CD14-positive monocyte (primary cell): Measurements from ENCODE around the gene CALM1. TPM values are rescaled to one million over a fixed set of nuclear protein-coding genes. Genes with fewer than 3 reads are reported as not detected.
A peak's percentile ranks its signal among the peaks of the same experiment; 100 is the strongest.

Source experiments
- DNase-seq, 3 donors: peaks; one replicate each; pipeline ENCODE4 v3.0.0-alpha.2; 2011 to 2022
- H2AFZ ChIP-seq: 2 replicates; pipeline ENCODE4 v1.6.0; 2012; ENCODE audit warnings: mild to moderate bottlenecking, low read depth, low read length, inconsistent platforms; ENCODE audit not compliant: insufficient read depth, poor library complexity, severe bottlenecking
- H3K27ac ChIP-seq, 2 donors: 1 replicate in 1 of 2; 2 replicates in 1 of 2; pipeline ENCODE4 v1.5.1; 2012 to 2013; ENCODE audit warnings: low read length in 2 of 2, control low read depth in 1 of 2, inconsistent platforms in 1 of 2, low read depth in 1 of 2, mild to moderate bottlenecking in 1 of 2
- H3K27me3 ChIP-seq, 2 donors: one replicate each; pipeline versions ENCODE4 v1.6.0 to v1.6.1; 2011 to 2013; ENCODE audit warnings: low read length in 2 of 2; ENCODE audit not compliant: control insufficient read depth in 2 of 2, insufficient read depth in 2 of 2
- H3K36me3 ChIP-seq, 2 donors: replicated peaks in 1 of 2; 1 replicate in 1 of 2; 2 replicates in 1 of 2; pipeline versions ENCODE4 v1.5.1 to v1.6.1; 2012 to 2013; ENCODE audit warnings: low read length in 2 of 2, control low read depth in 1 of 2, inconsistent platforms in 1 of 2, mild to moderate bottlenecking in 1 of 2; ENCODE audit not compliant: insufficient read depth in 2 of 2, control insufficient read depth in 1 of 2
- H3K4me1 ChIP-seq, 2 donors: 1 replicate in 1 of 2; 2 replicates in 1 of 2; pipeline versions ENCODE4 v1.5.1 to v1.6.1; 2012 to 2013; ENCODE audit warnings: low read length in 2 of 2, control low read depth in 1 of 2, inconsistent platforms in 1 of 2, mild to moderate bottlenecking in 1 of 2, moderate library complexity in 1 of 2; ENCODE audit not compliant: insufficient read depth in 2 of 2, control insufficient read depth in 1 of 2
- H3K4me2 ChIP-seq: replicated peaks from 2 replicates; pipeline ENCODE3; 2012; ENCODE audit warnings: low read length, moderate library complexity, mild to moderate bottlenecking; ENCODE audit not compliant: poor library complexity, severe bottlenecking; ENCODE audit errors: extremely low read depth
- H3K4me3 ChIP-seq, 3 experiments: fragments of 200-600 bp in 1 of 3; sonication (generic) in 1 of 3; replicated peaks in 1 of 3; 1 replicate in 2 of 3; 2 replicates in 1 of 3; pipeline ENCODE4 v1.5.1; 2011 to 2013; ENCODE audit warnings: low read length in 3 of 3, mild to moderate bottlenecking in 3 of 3, control low read depth in 2 of 3, low read depth in 2 of 3, inconsistent platforms in 1 of 3, moderate library complexity in 1 of 3
- H3K79me2 ChIP-seq: 2 replicates; pipeline ENCODE4 v1.6.0; 2012; ENCODE audit warnings: mild to moderate bottlenecking, control low read depth, inconsistent platforms, low read length, moderate library complexity; ENCODE audit not compliant: insufficient read depth
- H3K9ac ChIP-seq: 2 replicates; pipeline ENCODE4 v1.6.0; 2017; ENCODE audit warnings: low read length, mild to moderate bottlenecking; ENCODE audit not compliant: insufficient read depth, poor library complexity, severe bottlenecking
- H3K9me3 ChIP-seq, 2 donors: replicated peaks in 1 of 2; 1 replicate in 1 of 2; 2 replicates in 1 of 2; pipeline versions ENCODE4 v1.5.1 to v1.6.1; 2012 to 2013; ENCODE audit warnings: low read length in 2 of 2, control low read depth in 1 of 2; ENCODE audit not compliant: control insufficient read depth in 1 of 2, insufficient read depth in 1 of 2
- H4K20me1 ChIP-seq: 2 replicates; pipeline ENCODE4 v1.6.0; 2012; ENCODE audit warnings: mild to moderate bottlenecking, low read length, control low read depth, moderate library complexity; ENCODE audit not compliant: insufficient read depth
- H3K27ac Mint-ChIP-seq, 7 donors: one replicate each; pipeline ENCODE4 v1.8.0; 2020; ENCODE audit warnings: mild to moderate bottlenecking in 7 of 7, mixed read lengths in 7 of 7, moderate library complexity in 6 of 7, inconsistent platforms in 2 of 7
- H3K27me3 Mint-ChIP-seq, 3 donors: one replicate each; pipeline ENCODE4 v1.8.0; 2021 to 2022; ENCODE audit warnings: low read depth in 3 of 3, mild to moderate bottlenecking in 3 of 3, mixed read lengths in 3 of 3, moderate library complexity in 3 of 3, inconsistent platforms in 1 of 3
- H3K36me3 Mint-ChIP-seq, 2 donors: one replicate each; pipeline ENCODE4 v1.8.0; 2020; ENCODE audit warnings: mixed read lengths in 2 of 2, inconsistent platforms in 1 of 2, mild to moderate bottlenecking in 1 of 2
- H3K4me1 Mint-ChIP-seq: one replicate; pipeline ENCODE4 v1.8.0; 2020; ENCODE audit warnings: mild to moderate bottlenecking, mixed read lengths
- H3K4me3 Mint-ChIP-seq, 2 donors: one replicate each; pipeline ENCODE4 v1.8.0; 2020; ENCODE audit warnings: mild to moderate bottlenecking in 2 of 2, mixed read lengths in 2 of 2, moderate library complexity in 1 of 2
- H3K9me3 Mint-ChIP-seq, 7 donors: one replicate each; pipeline ENCODE4 v1.8.0; 2020 to 2022; ENCODE audit warnings: mixed read lengths in 7 of 7, mild to moderate bottlenecking in 6 of 7, moderate library complexity in 6 of 7, inconsistent platforms in 2 of 7
- WGBS: methylation state at CpG from one replicate; pipeline ENCODE4 v1.1.5; 2013; ENCODE audit warnings: missing lambda C conversion rate; ENCODE audit not compliant: insufficient coverage; 5-methylcytosine and 5-hydroxymethylcytosine counted together
- intact Hi-C, 2 donors: fragments of 100-400 bp; cut with micrococcal nuclease; formaldehyde crosslinking; loops; one replicate each; pipeline versions ENCODE4 v1.15.0 to v1.15.1; 2023
- polyA plus RNA-seq, 3 donors: library from polyadenylated mRNA; depleted of rRNA in 1 of 3; unstranded in 2 of 3; stranded (reverse) in 1 of 3; fragments of 300-500 nt in 2 of 3; fragments of >200 nt in 1 of 3; fragmentation: Illumina TruSeq in 2 of 3; gene quantifications; 1 replicate in 2 of 3; 2 replicates in 1 of 3; pipeline ENCODE4 v1.2.3, GENCODE V29; 2012 to 2021
- TF ChIP-seq, protein P1 (sequence below): fragments of 200-600 bp; IDR thresholded peaks from one replicate; pipeline ENCODE4 v1.8.0; 2022; ENCODE audit warnings: antibody characterized with exemption, mild to moderate bottlenecking

The CALM1 gene
- polyA plus RNA-seq, 3 donors, result 277 to 912 (median 906) TPM

DNA sequence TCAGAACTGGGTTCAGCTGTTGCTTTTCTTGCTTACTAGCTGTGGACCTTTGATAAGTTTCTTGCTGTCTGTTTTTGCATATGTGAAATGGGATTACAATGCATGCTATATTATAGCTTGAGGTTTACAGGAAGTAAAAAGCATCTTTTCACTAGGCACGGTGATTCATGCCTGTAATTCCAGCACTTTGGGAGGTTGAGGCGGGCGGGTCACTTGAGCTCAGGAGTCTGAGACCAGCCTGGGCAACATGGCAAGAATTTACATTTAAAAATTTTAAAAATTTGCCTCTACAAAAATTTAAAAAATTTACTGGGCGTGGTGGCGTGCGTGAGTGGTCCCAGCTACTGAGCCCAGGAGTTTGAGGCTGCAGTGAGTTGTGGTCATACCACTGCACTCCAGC lies 42.0 kb downstream of the CALM1 start:
- Mint-ChIP-seq H3K4me3 (no peak overlapping the region), H3K27ac (peak overlapping the region in 1 of 7 donors; percentile 10), H3K9me3 (no peaks in the 10 kb centered on the region), H3K36me3 (no peaks in the 10 kb centered on the region), H3K27me3 (peaks cover 0 to 6% (median 3%) of the 10 kb centered on the region in 3 donors), H3K4me1 (peaks cover 5% of the 10 kb centered on the region)
- no peak overlapping the region for H3K4me3 ChIP-seq
- no peak overlapping the region for H2AFZ ChIP-seq
- WGBS, result 100% methylated on average over 3 of the region's 6 CpGs
- H3K4me2 ChIP-seq, result no peak overlapping the region
- TF ChIP-seq, protein P1, sequence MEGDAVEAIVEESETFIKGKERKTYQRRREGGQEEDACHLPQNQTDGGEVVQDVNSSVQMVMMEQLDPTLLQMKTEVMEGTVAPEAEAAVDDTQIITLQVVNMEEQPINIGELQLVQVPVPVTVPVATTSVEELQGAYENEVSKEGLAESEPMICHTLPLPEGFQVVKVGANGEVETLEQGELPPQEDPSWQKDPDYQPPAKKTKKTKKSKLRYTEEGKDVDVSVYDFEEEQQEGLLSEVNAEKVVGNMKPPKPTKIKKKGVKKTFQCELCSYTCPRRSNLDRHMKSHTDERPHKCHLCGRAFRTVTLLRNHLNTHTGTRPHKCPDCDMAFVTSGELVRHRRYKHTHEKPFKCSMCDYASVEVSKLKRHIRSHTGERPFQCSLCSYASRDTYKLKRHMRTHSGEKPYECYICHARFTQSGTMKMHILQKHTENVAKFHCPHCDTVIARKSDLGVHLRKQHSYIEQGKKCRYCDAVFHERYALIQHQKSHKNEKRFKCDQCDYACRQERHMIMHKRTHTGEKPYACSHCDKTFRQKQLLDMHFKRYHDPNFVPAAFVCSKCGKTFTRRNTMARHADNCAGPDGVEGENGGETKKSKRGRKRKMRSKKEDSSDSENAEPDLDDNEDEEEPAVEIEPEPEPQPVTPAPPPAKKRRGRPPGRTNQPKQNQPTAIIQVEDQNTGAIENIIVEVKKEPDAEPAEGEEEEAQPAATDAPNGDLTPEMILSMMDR, result no peak
- intact Hi-C loops, result no loop called here
- H3K79me2 ChIP-seq, result no peaks in the 10 kb centered on the region
- H3K27ac ChIP-seq, result no peak overlapping the region
- H3K27me3 ChIP-seq, result no peaks in the 10 kb centered on the region
- H3K9me3 ChIP-seq, result no peaks in the 10 kb centered on the region
- no peaks in the 10 kb centered on the region for H3K36me3 ChIP-seq
- no peak for DNase-seq
- no peaks in the 10 kb centered on the region for H3K4me1 ChIP-seq
- H3K9ac ChIP-seq, result no peak overlapping the region
- H4K20me1 ChIP-seq, result no peaks in the 10 kb centered on the region

DNA sequence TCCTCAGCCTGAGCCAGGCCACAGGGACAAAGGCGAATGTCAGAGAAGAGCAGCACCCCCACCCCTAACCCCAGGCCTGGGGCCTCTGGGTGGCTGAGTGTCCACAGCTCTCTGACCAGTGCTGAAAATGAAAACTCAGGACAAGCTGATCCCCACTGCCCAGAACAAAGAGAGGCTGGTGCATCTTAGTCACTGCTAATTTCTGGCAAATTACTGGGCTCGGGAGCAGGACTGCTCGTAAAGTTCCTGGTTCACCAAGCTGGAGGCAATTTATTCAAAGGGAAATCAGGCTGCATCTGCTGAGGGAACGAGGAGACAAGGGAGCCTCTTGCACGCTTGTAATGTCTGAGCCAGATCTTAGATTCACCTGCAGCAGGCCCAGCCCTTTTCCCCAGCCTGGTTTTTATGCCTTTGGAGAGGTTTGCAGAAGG lies 43.2 kb downstream of the CALM1 start:
- Mint-ChIP-seq H3K4me1 (peaks cover 7% of the 10 kb centered on the region), H3K36me3 (no peaks in the 10 kb centered on the region), H3K27ac (no peak overlapping the region), H3K4me3 (no peak overlapping the region), H3K27me3 (peaks cover 0 to 4% (median 3%) of the 10 kb centered on the region in 3 donors), H3K9me3 (peaks cover 0 to 2% (median 0%) of the 10 kb centered on the region in 7 donors)
- no peaks in the 10 kb centered on the region for H3K9me3 ChIP-seq
- no peak overlapping the region for H3K27ac ChIP-seq
- no peak overlapping the region for H3K4me3 ChIP-seq
- no peak overlapping the region for H3K4me2 ChIP-seq
- no peak overlapping the region for H2AFZ ChIP-seq
- TF ChIP-seq, protein P1, result no peak
- H3K79me2 ChIP-seq, result no peaks in the 10 kb centered on the region
- no peaks in the 10 kb centered on the region for H3K27me3 ChIP-seq
- intact Hi-C loops, result no loop called here
- H3K9ac ChIP-seq, result no peak overlapping the region
- no peaks in the 10 kb centered on the region for H3K4me1 ChIP-seq
- H4K20me1 ChIP-seq, result no peaks in the 10 kb centered on the region
- no peak for DNase-seq
- 74% methylated on average over 5 of the region's 5 CpGs for WGBS
- no peaks in the 10 kb centered on the region for H3K36me3 ChIP-seq
